H1 (cell line): ENCODE results near the gene PDZRN4. TPM values are rescaled to one million over a fixed set of nuclear protein-coding genes. Genes with fewer than 3 reads are reported as not detected.
"Not testable (repeated sequence)": the region's sequence is repeated elsewhere in the genome, so short reads cannot be mapped to it uniquely, and the experiment has no call there.

Experiments
- CTCF ChIA-PET: fragments of 300-600 bp; sonication (Branson Sonifier 250); formaldehyde crosslinking; loops from one replicate; lab custom pipeline; 2021; ENCODE audit not compliant: partially characterized antibody; lab: Charles Lee
- POLR2A ChIA-PET: fragments of 300-600 bp; sonication (Branson Sonifier 250); formaldehyde crosslinking; loops from one replicate; lab custom pipeline; 2021; ENCODE audit warnings: inconsistent platforms; ENCODE audit not compliant: partially characterized antibody; lab: Charles Lee
- DNase-seq, 2 experiments: peaks; one replicate each; pipeline versions ENCODE4 v3.0.0 to v3.0.0-alpha.2; 2010 to 2022; ENCODE audit warnings: low spot score in 2 of 2, low read depth in 1 of 2, mixed read lengths in 1 of 2
- FAIRE-seq: peaks from 2 replicates; lab custom pipeline; 2011; peaks lifted over from hg19 to GRCh38; lab: Jason Lieb, UNC
- H2AFZ ChIP-seq: 2 replicates; pipeline ENCODE4 v1.8.1; 2012; ENCODE audit warnings: low read length, inconsistent platforms
- H2AK5ac ChIP-seq: 2 replicates; pipeline ENCODE4 v1.6.1; 2013; ENCODE audit warnings: low read depth, low read length
- H2BK120ac ChIP-seq: replicated peaks from 2 replicates; pipeline ENCODE3; 2013; ENCODE audit warnings: low read depth, low read length, inconsistent platforms
- H2BK12ac ChIP-seq: 2 replicates; pipeline ENCODE4 v1.6.1; 2013; ENCODE audit warnings: low read depth, low read length
- H2BK15ac ChIP-seq: 2 replicates; pipeline ENCODE4 v1.6.1; 2013; ENCODE audit warnings: low read length
- H2BK20ac ChIP-seq: 2 replicates; pipeline ENCODE4 v1.6.1; 2013; ENCODE audit warnings: low read length
- H2BK5ac ChIP-seq: 2 replicates; pipeline ENCODE4 v1.6.1; 2013; ENCODE audit warnings: low read depth, low read length
- H3K14ac ChIP-seq: 2 replicates; pipeline ENCODE4 v1.6.1; 2013; ENCODE audit warnings: inconsistent platforms; ENCODE audit not compliant: insufficient read length
- H3K18ac ChIP-seq: 2 replicates; pipeline ENCODE4 v1.6.1; 2013; ENCODE audit warnings: low read length; ENCODE audit errors: extremely low read depth
- H3K23ac ChIP-seq: 2 replicates; pipeline ENCODE4 v1.6.1; 2013; ENCODE audit warnings: inconsistent platforms; ENCODE audit not compliant: insufficient read length
- H3K23me2 ChIP-seq: 2 replicates; pipeline ENCODE4 v1.6.1; 2013; ENCODE audit warnings: low read depth, low read length
- H3K27ac ChIP-seq: 2 replicates; pipeline ENCODE4 v1.6.1; 2011; ENCODE audit warnings: low read depth, low read length, inconsistent platforms
- H3K27me3 ChIP-seq, 4 experiments: replicated peaks in 1 of 4; 1 replicate in 1 of 4; 2 replicates in 3 of 4; pipeline versions ENCODE4 v1.6.1 to v1.8.1; 2011 to 2013; ENCODE audit warnings: low read length in 3 of 4, mild to moderate bottlenecking in 3 of 4, inconsistent platforms in 2 of 4, mixed read lengths in 2 of 4, moderate library complexity in 1 of 4; ENCODE audit not compliant: control insufficient read depth in 3 of 4, insufficient read depth in 3 of 4; ENCODE audit errors: extremely low read depth in 1 of 4
- H3K36me3 ChIP-seq, 4 experiments: 2 replicates each; pipeline versions ENCODE4 v1.6.1 to v1.8.1; 2011 to 2013; ENCODE audit warnings: mild to moderate bottlenecking in 4 of 4, low read length in 3 of 4, moderate library complexity in 2 of 4, control low read depth in 1 of 4, inconsistent platforms in 1 of 4; ENCODE audit not compliant: insufficient read depth in 4 of 4, control insufficient read depth in 2 of 4
- H3K4ac ChIP-seq: replicated peaks from 2 replicates; pipeline ENCODE3; 2013; ENCODE audit warnings: low read length, low read depth, mixed read lengths, inconsistent platforms; ENCODE audit not compliant: insufficient read length
- H3K4me1 ChIP-seq, 4 experiments: replicated peaks in 1 of 4; 1 replicate in 1 of 4; 2 replicates in 3 of 4; pipeline versions ENCODE4 v1.6.1 to v1.8.1; 2011 to 2013; ENCODE audit warnings: low read length in 3 of 4, inconsistent platforms in 2 of 4, mixed read lengths in 1 of 4; ENCODE audit not compliant: insufficient read depth in 4 of 4, control insufficient read depth in 3 of 4
- H3K4me2 ChIP-seq, 2 experiments: 2 replicates each; pipeline versions ENCODE4 v1.6.1 to v1.8.1; 2011 to 2013; ENCODE audit warnings: low read depth in 2 of 2, low read length in 2 of 2, control low read depth in 1 of 2, inconsistent platforms in 1 of 2, mild to moderate bottlenecking in 1 of 2; ENCODE audit not compliant: insufficient read depth in 1 of 2
- H3K4me3 ChIP-seq, 4 experiments: fragments of 200-600, 300-600 bp in 1 of 4; sonication (generic), shearing (Covaris generic), sonication (Bioruptor Twin) in 1 of 4; 2 replicates each; pipeline versions ENCODE4 v1.5.1 to v1.8.1; 2011 to 2016; ENCODE audit warnings: low read length in 4 of 4, low read depth in 3 of 4, control low read depth in 2 of 4, inconsistent platforms in 2 of 4, mild to moderate bottlenecking in 2 of 4, mixed read lengths in 1 of 4, moderate library complexity in 1 of 4; ENCODE audit not compliant: insufficient read depth in 2 of 4; ENCODE audit errors: extremely low read depth in 1 of 4
- H3K56ac ChIP-seq: replicated peaks from 2 replicates; pipeline ENCODE3; 2013; ENCODE audit warnings: low read depth, mild to moderate bottlenecking, mixed read lengths, low read length, inconsistent platforms; ENCODE audit not compliant: insufficient read length
- H3K79me1 ChIP-seq: 2 replicates; pipeline ENCODE4 v1.6.1; 2013; ENCODE audit warnings: low read depth, low read length, control low read depth
- H3K79me2 ChIP-seq, 2 experiments: 2 replicates each; pipeline versions ENCODE4 v1.6.1 to v1.8.1; 2012 to 2013; ENCODE audit warnings: low read length in 2 of 2, mild to moderate bottlenecking in 2 of 2, inconsistent platforms in 1 of 2; ENCODE audit not compliant: insufficient read depth in 2 of 2, control insufficient read depth in 1 of 2
- H3K9ac ChIP-seq, 4 experiments: replicated peaks in 1 of 4; 1 replicate in 1 of 4; 2 replicates in 3 of 4; pipeline versions ENCODE4 v1.6.1 to v1.8.1; 2011 to 2013; ENCODE audit warnings: low read depth in 3 of 4, low read length in 3 of 4, control low read depth in 2 of 4, mild to moderate bottlenecking in 2 of 4, moderate library complexity in 2 of 4, inconsistent platforms in 1 of 4; ENCODE audit errors: extremely low read depth in 1 of 4
- H3K9me3 ChIP-seq, 2 experiments: 2 replicates each; pipeline versions ENCODE4 v1.6.1 to v1.8.1; 2012 to 2013; ENCODE audit warnings: mild to moderate bottlenecking in 2 of 2, moderate library complexity in 2 of 2, control low read depth in 1 of 2, inconsistent platforms in 1 of 2, low read depth in 1 of 2, low read length in 1 of 2, mixed read lengths in 1 of 2; ENCODE audit not compliant: insufficient read depth in 2 of 2
- H4K20me1 ChIP-seq, 2 experiments: replicated peaks in 1 of 2; 2 replicates each; pipeline versions ENCODE3 to v1.8.1; 2011 to 2013; ENCODE audit warnings: inconsistent platforms in 2 of 2, low read length in 2 of 2, mild to moderate bottlenecking in 1 of 2; ENCODE audit not compliant: insufficient read depth in 2 of 2, control insufficient read depth in 1 of 2
- H4K5ac ChIP-seq: 2 replicates; pipeline ENCODE4 v1.6.1; 2013; ENCODE audit warnings: low read length, low read depth, mixed read lengths, inconsistent platforms; ENCODE audit not compliant: insufficient read length
- H4K8ac ChIP-seq: 2 replicates; pipeline ENCODE4 v1.8.0; 2013; ENCODE audit warnings: mild to moderate bottlenecking, moderate library complexity, low read length, inconsistent platforms; ENCODE audit not compliant: insufficient read depth; ENCODE audit errors: extremely low read depth
- H4K91ac ChIP-seq: replicated peaks from 2 replicates; pipeline ENCODE3; 2013; ENCODE audit warnings: low read length, mixed read lengths, inconsistent platforms; ENCODE audit not compliant: insufficient read length
- FOSL1 ChIP-seq: IDR thresholded peaks from 2 replicates; pipeline ENCODE4 v1.6.1; 2011; ENCODE audit warnings: mild to moderate bottlenecking, low read depth, low read length, moderate library complexity; ENCODE audit not compliant: insufficient read depth
- GABPA ChIP-seq: IDR thresholded peaks from 2 replicates; pipeline ENCODE4 v1.6.1; 2011; ENCODE audit warnings: mild to moderate bottlenecking, low read length, moderate library complexity, borderline replicate concordance; ENCODE audit not compliant: insufficient read depth
- HDAC6 ChIP-seq: IDR thresholded peaks from one replicate; pipeline ENCODE4 v1.7.1; 2012; ENCODE audit warnings: low read depth, mild to moderate bottlenecking, inconsistent platforms, low read length, moderate library complexity
- KDM5A ChIP-seq: fragments of 200-600 bp; IDR thresholded peaks from 2 replicates; pipeline ENCODE4 v1.7.1; 2012; ENCODE audit warnings: mild to moderate bottlenecking, low read length, inconsistent platforms, mixed read lengths
- POLR2A ChIP-seq, 2 experiments: IDR thresholded peaks; 1 replicate in 1 of 2; 2 replicates in 1 of 2; pipeline ENCODE4 v1.6.1; 2011; ENCODE audit warnings: low read depth in 2 of 2, low read length in 2 of 2, mild to moderate bottlenecking in 2 of 2; ENCODE audit errors: control extremely low read depth in 1 of 2
- SIRT6 ChIP-seq: IDR thresholded peaks from one replicate; pipeline ENCODE4 v1.7.1; 2012; ENCODE audit warnings: low read length, inconsistent platforms
- SIX5 ChIP-seq: IDR thresholded peaks from 2 replicates; pipeline ENCODE4 v1.6.1; 2011; ENCODE audit warnings: mild to moderate bottlenecking, low read depth, low read length
- WGBS, 2 experiments: shearing (Covaris generic) in 1 of 2; methylation state at CpG; one replicate each; pipeline versions ENCODE4 v1.1.6 to v1.1.7; 2013 to 2015; ENCODE audit warnings: low lambda C conversion rate in 2 of 2, mixed read lengths in 2 of 2, inconsistent platforms in 1 of 2, low coverage in 1 of 2, missing lambda C conversion rate in 1 of 2; ENCODE audit not compliant: insufficient replicate concordance in 2 of 2, insufficient coverage in 1 of 2, insufficient read length in 1 of 2; ENCODE audit errors: extremely low coverage in 1 of 2, missing lambda C conversion rate in 1 of 2; 5-methylcytosine and 5-hydroxymethylcytosine counted together
- polyA plus RNA-seq, 7 experiments: library from polyadenylated mRNA; depleted of rRNA in 3 of 7; stranded (reverse) in 5 of 7; unstranded in 2 of 7; fragments of >200 nt in 5 of 7; fragments of 200-250 nt in 2 of 7; gene quantifications; 1 replicate in 5 of 7; 2 replicates in 1 of 7; 4 replicates in 1 of 7; pipeline versions ENCODE4 v1.2.1 to v1.2.3, GENCODE V29; 2011 to 2013; ENCODE audit warnings: missing spikeins in 2 of 7, mixed read lengths in 2 of 7
- total RNA-seq: library from RNA; stranded (reverse); fragmentation: NEBNext Ultra II Directional; extraction: Animal tissue kit (Norgen Biotek cat#: 25700); gene quantifications from 2 replicates; pipeline ENCODE4 v1.2.1, GENCODE V29; 2021

PDZRN4 gene
- total and polyA plus RNA-seq, 2 of the 8 experiments (the other 6 are each of a cell fraction or from before 2014, with no cell fraction given) = not detected

- TF ChIP-seq SIRT6 (no peak), KDM5A (no peak), GABPA (no peak), SIX5 (no peak), HDAC6 (no peak), POLR2A (IDR thresholded peaks at IDR 0.05; ENCODE audit: control extremely low read depth in 1 of 2, low read depth in 2 of 2, low read length in 2 of 2) (no peak), FOSL1 (no peak)
- TF ChIP-seq, all 59 proteins: peak for 0
Observed at GRCh38 chr12:41311883-41312282, 123.8 kb downstream of the PDZRN4 start (continued).

- H2BK120ac ChIP-seq, H3K4me2 ChIP-seq, H4K91ac ChIP-seq, H3K18ac ChIP-seq, H3K23me2 ChIP-seq, H3K9ac ChIP-seq, FAIRE-seq, H3K14ac ChIP-seq, H2AFZ ChIP-seq, H4K20me1 ChIP-seq, H3K4me3 ChIP-seq, H2BK5ac ChIP-seq, H2BK12ac ChIP-seq, H3K79me1 ChIP-seq, H3K56ac ChIP-seq, DNase-seq, H3K27ac ChIP-seq, H3K4me1 ChIP-seq, H3K4ac ChIP-seq, H2BK20ac ChIP-seq, H2BK15ac ChIP-seq, H3K9me3 ChIP-seq, H3K23ac ChIP-seq, CTCF ChIA-PET, H3K79me2 ChIP-seq, POLR2A ChIA-PET, H3K36me3 ChIP-seq, H3K27me3 ChIP-seq, H4K5ac ChIP-seq, H4K8ac ChIP-seq, H2AK5ac ChIP-seq: not testable (repeated sequence)
- 94% methylated on average over 4 of the region's 4 CpGs; no CpG with 5 or more reads in 1 of the 2 experiments for WGBS, 2 experiments
Observed at GRCh38 chr12:41312451-41312850, 124.3 kb downstream of the PDZRN4 start.
